NCI-H345 treated with DMSO at 0.1 percent for 48 hours (cell line): ENCODE results near the gene ELOVL1.
"Not testable (repeated sequence)": the region's sequence is repeated elsewhere in the genome, so short reads cannot be mapped to it uniquely, and the experiment has no call there.

Source experiments
- DNase-seq: peaks from one replicate; lab custom pipeline; 2025; ENCODE audit not compliant: unreplicated experiment; lab: John Stamatoyannopoulos, UW

Gene ELOVL1

DNA sequence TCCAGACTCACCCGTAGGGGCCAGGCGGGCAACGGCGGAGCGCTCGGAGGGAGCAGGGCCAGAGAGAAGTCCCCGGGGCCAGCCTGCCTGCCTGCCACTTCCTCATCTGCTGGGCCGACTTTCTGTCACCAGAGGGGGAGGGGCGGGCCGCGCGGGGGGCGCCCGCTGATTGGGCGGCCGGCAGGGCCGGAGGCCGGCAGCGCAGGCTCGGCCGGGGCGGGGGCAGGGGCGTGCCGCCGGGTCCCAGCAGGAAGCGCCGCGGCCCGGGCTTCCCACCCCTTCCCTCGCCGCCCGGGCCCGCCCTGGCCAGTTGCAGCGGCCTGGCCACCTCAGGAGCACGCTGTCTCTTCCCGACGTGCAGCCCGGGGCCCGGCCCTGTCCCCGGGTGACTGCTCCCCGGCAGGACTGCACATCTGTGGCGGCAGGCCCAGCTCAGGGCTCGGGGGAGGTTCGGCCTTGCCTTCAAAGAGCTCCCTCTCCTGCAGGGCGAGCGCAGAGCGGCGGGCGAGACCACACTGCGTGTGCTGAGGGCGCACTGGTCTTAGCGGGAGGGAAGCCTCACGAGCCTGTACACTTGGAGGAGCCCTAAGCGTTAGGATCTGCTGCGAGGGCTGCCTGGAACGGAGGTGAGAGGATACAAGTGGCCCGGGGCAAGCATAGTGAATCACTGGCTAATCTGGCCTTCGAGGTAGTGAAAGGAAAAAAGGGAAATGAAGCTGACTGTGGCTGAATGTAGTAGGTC, at the start of gene ELOVL1:
Gene ELOVL1 (minus strand): TSS at position 108 of the 742 bp plus-strand sequence. CDS start 2,402 bp downstream, outside the sequence.
- DNase-seq, result peak; percentile 63

DNA sequence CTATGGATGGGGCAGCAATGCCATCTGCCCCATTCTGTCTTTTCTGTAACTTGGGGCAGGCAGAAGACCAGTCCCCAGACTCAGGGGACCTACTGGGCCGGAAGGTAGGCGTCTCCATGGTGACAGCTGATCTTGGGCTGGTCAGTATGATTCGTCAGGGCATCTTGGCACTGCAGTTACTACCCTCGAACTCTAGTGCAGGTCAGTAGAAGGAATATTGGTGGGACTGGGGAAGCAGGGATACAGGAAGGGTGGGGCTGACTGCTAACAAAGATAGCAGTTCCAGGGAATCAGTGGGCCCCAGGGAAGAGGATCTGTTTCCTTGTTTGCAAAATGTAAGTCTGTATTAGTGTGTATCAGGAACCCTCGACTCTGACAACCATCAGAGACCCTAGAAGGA, 48.1 kb upstream of the ELOVL1 start:
- DNase-seq, result no peak

GRCh38 chr1:43414634-43415223, 46.9 kb upstream of the ELOVL1 start:
- peak; percentile 21 for DNase-seq

GRCh38 chr1:43413426-43413825, 45.6 kb upstream of the ELOVL1 start:
- not testable (repeated sequence) for DNase-seq

DNA sequence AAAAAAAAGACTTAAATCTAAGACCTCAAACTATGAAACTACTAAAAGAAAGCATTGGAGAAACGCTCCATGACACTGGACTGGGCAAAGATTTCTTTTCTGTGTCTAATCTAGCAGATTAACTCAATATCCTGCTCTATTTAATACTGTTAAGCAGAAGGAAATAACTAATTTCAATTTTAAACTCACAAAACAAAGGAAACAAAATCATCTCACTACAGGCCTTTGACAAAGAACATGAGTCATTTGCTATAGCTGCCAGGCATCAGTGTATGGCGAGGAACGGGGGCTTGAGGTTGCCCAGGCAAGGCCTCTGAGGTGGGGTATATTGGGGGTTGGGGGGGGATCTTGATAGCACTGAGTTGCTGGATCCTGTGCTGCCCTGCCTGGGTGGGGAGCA, 42.8 kb upstream of the ELOVL1 start:
- no peak for DNase-seq

DNA sequence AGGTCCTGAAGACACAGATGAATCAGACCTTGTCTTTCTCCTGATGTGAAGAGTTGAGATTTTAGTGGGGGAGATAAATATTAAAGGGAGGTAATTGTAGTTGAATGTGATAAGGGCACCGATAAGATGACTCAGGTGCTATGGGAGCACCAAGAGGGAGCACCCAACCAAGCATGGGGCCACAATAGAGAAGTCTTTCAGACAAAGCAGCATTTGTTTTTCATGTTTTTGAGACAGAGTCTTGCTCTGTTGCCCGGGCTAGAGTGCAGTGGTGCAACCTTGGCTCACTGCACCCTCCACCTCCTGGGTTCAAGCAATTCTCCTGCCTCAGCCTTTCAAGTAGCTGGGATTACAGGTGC, 38.0 kb upstream of the ELOVL1 start:
- DNase-seq, result no peak

DNA sequence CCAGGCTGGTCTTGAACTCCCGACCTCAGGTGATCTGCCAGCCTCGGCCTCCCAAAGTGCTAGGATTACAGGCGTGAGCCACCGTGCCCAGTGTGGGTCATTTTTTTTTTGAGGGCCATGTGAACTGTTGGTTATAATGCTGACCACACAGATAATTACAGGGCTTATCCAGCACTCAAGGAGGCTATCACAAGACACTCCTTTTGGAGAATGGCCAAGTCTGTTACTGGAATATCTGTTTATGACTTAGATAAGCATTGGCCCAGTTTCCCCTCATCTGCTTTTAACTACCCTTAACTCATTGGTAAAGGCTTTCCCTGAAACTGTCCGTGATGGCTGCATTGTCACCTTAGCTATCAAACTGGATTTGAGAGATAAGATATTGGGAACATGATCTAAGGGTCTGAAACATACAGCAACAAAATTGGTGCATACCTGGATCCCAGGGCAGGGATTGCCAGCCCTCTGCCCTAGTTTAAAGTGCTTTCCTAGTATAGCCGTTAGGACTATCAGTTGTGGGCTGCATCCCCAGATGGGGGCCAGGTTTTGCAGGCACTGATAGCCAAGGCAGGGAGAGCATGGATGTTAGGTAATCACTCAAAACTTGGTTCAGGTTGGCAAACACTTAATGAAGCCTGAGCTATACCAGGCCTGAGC, 37.5 kb upstream of the ELOVL1 start:
- no peak for DNase-seq

- no peak for DNase-seq
These were observed 36.5 kb upstream of the ELOVL1 start for GRCh38 chr1:43404353-43404752.

DNA sequence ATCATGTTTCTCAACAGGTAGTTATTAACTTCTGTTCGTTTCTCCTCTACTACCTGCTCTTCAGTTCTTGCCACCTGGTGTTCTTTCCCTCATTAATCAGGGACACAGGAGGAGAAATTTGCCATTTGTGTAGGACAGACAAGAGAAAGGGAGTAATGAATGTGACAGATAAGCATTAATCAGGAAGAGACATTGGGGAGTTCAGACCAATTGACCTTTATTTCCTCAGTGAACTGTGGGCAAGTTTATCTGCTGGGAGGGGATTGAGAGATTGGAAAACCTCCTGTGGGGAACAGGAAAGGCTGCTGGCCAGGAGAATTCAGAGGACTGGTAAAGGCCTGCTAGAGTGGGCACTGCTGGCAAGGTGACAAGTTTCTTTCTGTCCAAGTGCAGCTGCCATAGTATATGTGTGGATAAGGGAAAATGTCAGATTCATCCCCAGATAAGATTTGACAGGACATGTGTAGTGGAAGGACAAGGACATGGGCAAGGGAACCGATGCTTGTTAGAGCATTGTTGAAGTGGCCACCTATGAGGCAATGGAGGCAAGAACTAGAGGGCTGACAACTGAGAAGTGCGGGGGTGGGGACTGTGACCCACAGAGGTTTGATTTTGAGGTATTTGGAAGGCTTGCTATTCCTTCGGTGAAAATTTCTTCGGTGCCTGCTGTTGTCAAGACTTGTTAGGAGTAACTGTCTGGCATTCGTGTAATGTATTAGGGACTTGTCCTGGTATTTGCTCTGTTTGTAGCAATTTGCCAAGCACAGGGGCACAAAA, 34.5 kb upstream of the ELOVL1 start:
- DNase-seq, result no peak

GRCh38 chr1:43400441-43400840, 32.6 kb upstream of the ELOVL1 start:
- DNase-seq, result not testable (repeated sequence)

DNA sequence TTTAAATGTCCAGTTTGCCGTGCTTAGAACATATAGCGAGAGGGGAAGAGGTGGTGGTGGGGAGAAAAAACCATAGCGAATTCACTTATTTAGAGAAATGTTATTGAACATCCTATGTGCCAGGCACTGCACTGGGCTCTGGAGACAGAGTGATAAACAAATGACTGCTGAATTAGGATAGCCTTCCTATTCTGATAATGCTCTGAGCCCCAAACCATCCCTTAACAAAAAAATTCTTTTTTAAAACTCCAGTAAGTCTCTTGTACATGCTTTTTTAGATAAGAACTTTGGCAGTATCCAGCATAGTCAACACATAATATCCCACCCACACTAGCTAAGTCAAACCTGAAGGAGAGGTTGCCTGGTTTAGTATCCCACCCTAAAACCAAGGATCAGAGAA, 30.4 kb upstream of the ELOVL1 start:
- no peak for DNase-seq

GRCh38 chr1:43396059-43396458, 28.2 kb upstream of the ELOVL1 start:
- no peak for DNase-seq

DNA sequence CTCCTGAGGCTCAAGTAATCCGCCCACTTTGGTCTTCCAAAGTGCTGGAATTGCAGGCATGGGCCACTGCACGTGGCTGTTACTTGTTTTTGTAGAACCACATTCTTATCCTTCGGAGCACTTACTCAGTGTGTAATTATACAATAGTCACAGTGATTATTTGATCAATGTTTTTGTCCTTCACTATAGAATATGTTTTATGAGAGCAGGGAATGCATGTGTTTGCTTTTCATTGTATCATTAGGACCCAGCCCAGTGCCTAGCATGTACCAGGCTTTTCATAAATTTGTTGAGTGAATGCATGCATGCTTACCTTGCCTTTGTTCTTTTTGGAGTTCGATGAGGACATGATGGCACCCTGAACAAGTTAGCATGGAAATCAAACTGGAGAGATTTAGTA, 27.7 kb upstream of the ELOVL1 start:
- no peak for DNase-seq

GRCh38 chr1:43392702-43393101, 24.9 kb upstream of the ELOVL1 start:
- no peak for DNase-seq

DNA sequence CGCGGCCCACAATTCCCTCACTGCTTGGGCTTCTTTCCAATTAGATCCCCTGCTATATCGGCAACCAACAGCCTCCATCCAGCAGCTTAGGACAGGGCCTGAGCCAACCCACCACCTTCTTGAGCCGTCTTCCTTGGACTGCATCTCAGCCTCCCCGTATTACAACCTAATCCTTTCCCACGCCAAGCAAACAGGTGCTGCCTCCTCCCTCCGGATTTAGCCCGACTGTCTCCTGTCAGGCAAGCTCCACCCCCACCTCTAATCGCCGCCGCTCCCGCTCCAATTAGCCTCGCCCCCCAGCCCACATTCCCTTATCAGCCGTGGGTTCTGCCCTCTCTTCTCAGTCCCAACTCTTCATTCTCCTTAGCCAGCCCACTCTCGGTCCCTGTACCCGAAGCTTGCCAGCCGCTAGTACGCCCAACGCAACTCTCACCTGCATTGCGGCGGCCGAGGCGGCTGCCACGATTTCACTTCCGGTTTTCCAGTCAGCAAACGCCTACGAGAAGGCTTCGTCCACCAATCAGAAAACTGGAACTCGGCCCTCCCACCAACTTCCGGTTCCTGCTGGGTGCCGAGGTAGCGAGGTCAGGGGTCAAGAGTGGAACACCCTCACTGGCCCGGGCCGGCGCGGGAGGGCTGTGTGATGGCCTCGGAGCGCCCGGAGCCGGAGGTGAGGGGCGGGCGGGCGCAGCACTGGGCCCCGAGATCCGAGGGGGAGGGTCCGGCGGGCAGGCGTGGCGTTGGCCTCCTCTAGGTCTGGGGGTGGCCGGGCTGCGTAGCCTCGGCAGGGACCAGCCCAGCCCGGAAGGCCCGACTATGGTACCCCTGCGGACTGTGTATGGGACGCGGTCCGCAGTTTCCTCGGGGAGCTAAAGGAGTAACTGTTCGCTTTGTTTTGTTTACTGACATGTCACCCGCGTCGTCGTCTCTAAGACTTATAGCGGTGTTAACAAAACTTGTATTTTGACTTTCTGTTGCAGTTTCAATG, 21.8 kb upstream of the ELOVL1 start, which contains the start of the genes MED8 and SZT2:
Gene MED8 (minus strand): TSS at position 475 of the 988 bp plus-strand sequence. CDS start 36 bp downstream, at position 439.
Gene SZT2 (plus strand): TSS at position 574 of the 988 bp plus-strand sequence. CDS start 70 bp downstream, at position 644.
- DNase-seq, result peak; percentile 88

- no peak for DNase-seq
These were observed 20.8 kb upstream of the ELOVL1 start for GRCh38 chr1:43388613-43389012.

DNA sequence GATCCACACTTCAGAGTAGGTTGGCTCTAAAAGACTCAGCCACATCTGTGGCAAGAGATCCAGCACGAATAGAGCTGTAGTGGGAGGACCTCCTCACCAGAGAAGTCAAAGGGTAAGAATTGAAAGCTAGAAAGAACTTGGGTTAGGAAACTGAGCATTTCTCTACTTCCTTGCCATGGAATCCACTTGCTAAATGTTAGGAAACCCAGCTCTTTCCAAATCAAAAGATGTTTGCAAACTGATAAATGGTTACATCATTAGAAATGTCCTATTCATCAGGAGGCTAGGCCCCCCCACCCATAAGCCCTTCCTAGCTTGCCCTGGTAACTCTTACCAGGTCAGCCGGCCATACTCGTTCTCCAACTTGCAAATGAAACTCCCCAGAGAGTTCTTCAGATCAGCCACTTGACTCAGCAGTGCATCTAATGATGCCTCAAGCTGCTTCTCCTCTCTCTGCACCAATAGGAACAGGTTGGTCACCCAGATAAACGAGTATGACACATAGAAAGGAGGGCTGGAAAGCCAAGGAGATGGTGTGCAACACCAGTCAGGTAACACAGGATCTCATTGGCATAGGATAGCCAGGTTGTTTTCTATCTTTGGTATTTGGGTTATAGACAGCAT, 20.3 kb upstream of the ELOVL1 start:
- DNase-seq, result no peak

- no peak for DNase-seq
These were observed 18.9 kb upstream of the ELOVL1 start for GRCh38 chr1:43386676-43387075.

- no peak for DNase-seq
These were observed 15.6 kb upstream of the ELOVL1 start for GRCh38 chr1:43383449-43383848.
